K562 (cell line): ENCODE measurements around the gene IREB2. TPM values are rescaled to one million over a fixed set of nuclear protein-coding genes. Genes with fewer than 3 reads are reported as not detected.

Source experiments
- ATAC-seq: fragments of 200-7000 bp; cut with Tn5 transposase; 3 replicates; pipeline ENCODE4 v1.9.1; 2020; ENCODE audit warnings: moderate library complexity
- BruUV-seq: library from RNA; stranded (reverse); fragments of 400-500 nt; replicated peaks from 2 replicates; lab custom pipeline; 2021; lab: Mats Ljungman, UMichigan
- CTCF ChIA-PET: fragments of 300-600 bp; formaldehyde crosslinking; extraction: SDS; loops from one replicate; lab custom pipeline; 2021; ENCODE audit warnings: low intra/inter-chr PET ratio; lab: Yijun Ruan, JAX
- POLR2A ChIA-PET: fragments of 300-600, 350-650 bp; sonication (Branson Sonifier 250); formaldehyde crosslinking; extraction: SDS; loops from one replicate; lab custom pipeline; 2021; ENCODE audit warnings: antibody characterized with exemption, inconsistent platforms; lab: Yijun Ruan, JAX
- DNase-seq, 4 experiments: peaks; one replicate each; pipeline versions ENCODE4 v3.0.0 to v3.0.0-alpha.2; 2011 to 2018; ENCODE audit warnings: low spot score in 3 of 4, mixed read lengths in 3 of 4; ENCODE audit errors: extremely low read depth in 1 of 4
- FAIRE-seq: peaks from 2 replicates; lab custom pipeline; 2011; peaks lifted over from hg19 to GRCh38; lab: Jason Lieb, UNC
- H2AFZ ChIP-seq: 2 replicates; pipeline ENCODE4 v1.6.0; 2011; ENCODE audit warnings: low read depth, low read length, control low read depth, inconsistent platforms
- H3K27ac ChIP-seq: fragments of 200-600 bp; 3 replicates; pipeline ENCODE4 v1.8.0; 2011; ENCODE audit warnings: low read depth, mild to moderate bottlenecking, control low read depth, inconsistent platforms, low read length, moderate library complexity, mixed read lengths; ENCODE audit errors: extremely low read depth
- H3K27me3 ChIP-seq, 2 experiments: fragments of 300-600 bp in 1 of 2; 2 replicates in 1 of 2; 3 replicates in 1 of 2; pipeline versions ENCODE4 v1.6.0 to v1.8.0; 2011; ENCODE audit warnings: inconsistent platforms in 2 of 2, low read length in 2 of 2, mild to moderate bottlenecking in 1 of 2, mixed read lengths in 1 of 2, moderate library complexity in 1 of 2; ENCODE audit not compliant: control insufficient read depth in 2 of 2, insufficient read depth in 2 of 2
- H3K36me3 ChIP-seq: fragments of 300-600 bp; 3 replicates; pipeline ENCODE4 v1.8.0; 2011; ENCODE audit warnings: mild to moderate bottlenecking, low read length, inconsistent platforms; ENCODE audit not compliant: control insufficient read depth, insufficient read depth
- H3K4me1 ChIP-seq, 2 experiments: fragments of 200-600 bp in 1 of 2; replicated peaks in 1 of 2; 2 replicates in 1 of 2; 3 replicates in 1 of 2; pipeline versions ENCODE4 v1.5.1 to v1.8.0; 2011; ENCODE audit warnings: inconsistent platforms in 2 of 2, low read length in 2 of 2, mild to moderate bottlenecking in 1 of 2, mixed read lengths in 1 of 2, moderate library complexity in 1 of 2; ENCODE audit not compliant: control insufficient read depth in 2 of 2, insufficient read depth in 2 of 2
- H3K4me2 ChIP-seq: 2 replicates; pipeline ENCODE4 v1.6.1; 2011; ENCODE audit warnings: low read length, control low read depth, inconsistent platforms, mixed read lengths; ENCODE audit not compliant: insufficient read depth
- H3K4me3 ChIP-seq: fragments of 200-600 bp; sonication (generic), shearing (Covaris generic); 2 replicates; pipeline ENCODE4 v1.5.1; 2016; ENCODE audit warnings: control low read depth, inconsistent platforms
- H3K79me2 ChIP-seq: fragments of 200-600 bp; 3 replicates; pipeline ENCODE4 v1.8.0; 2011; ENCODE audit warnings: low read length, inconsistent platforms; ENCODE audit not compliant: control insufficient read depth, insufficient read depth
- H3K9ac ChIP-seq, 2 experiments: 2 replicates each; pipeline versions ENCODE4 v1.6.0 to v1.6.1; 2011; ENCODE audit warnings: low read depth in 2 of 2, low read length in 2 of 2, control low read depth in 1 of 2, inconsistent platforms in 1 of 2, mild to moderate bottlenecking in 1 of 2, mixed read lengths in 1 of 2; ENCODE audit not compliant: insufficient read depth in 1 of 2
- H3K9me1 ChIP-seq: one replicate; pipeline ENCODE4 v1.6.0; 2011; ENCODE audit warnings: inconsistent platforms, mild to moderate bottlenecking, low read length, moderate library complexity; ENCODE audit not compliant: control insufficient read depth, insufficient read depth
- H3K9me3 ChIP-seq: replicated peaks from 2 replicates; pipeline ENCODE4 v1.5.1; 2011; ENCODE audit warnings: low read depth, low read length, inconsistent platforms; ENCODE audit not compliant: control insufficient read depth, insufficient read depth
- H4K20me1 ChIP-seq: replicated peaks from 2 replicates; pipeline ENCODE4 v1.6.1; 2011; ENCODE audit warnings: low read length, inconsistent platforms, mixed read lengths; ENCODE audit not compliant: control insufficient read depth, insufficient read depth
- ARHGAP35 ChIP-seq: fragments of 450-650 bp; IDR thresholded peaks from 2 replicates; pipeline ENCODE4 v1.6.1; 2018; ENCODE audit not compliant: partially characterized antibody
- BCOR ChIP-seq: fragments of 450-650 bp; IDR thresholded peaks from 2 replicates; pipeline ENCODE4 v1.6.1; 2016
- BRD4 ChIP-seq: fragments of 200-600 bp; sonication (generic); IDR thresholded peaks from 2 replicates; pipeline ENCODE4 v1.6.1; 2017; ENCODE audit warnings: inconsistent platforms
- FOS ChIP-seq: IDR thresholded peaks from 3 replicates; pipeline ENCODE4 v1.6.1; 2011; ENCODE audit not compliant: insufficient read length; ENCODE audit errors: extremely low read depth
- FUS ChIP-seq: fragments of 200-400 bp; formaldehyde crosslinking; optimal IDR thresholded peaks from 2 replicates; pipeline ENCODE3; 2017; ENCODE audit warnings: low read depth, low read length
- KDM1A ChIP-seq, 2 experiments: fragments of 450-650 bp; IDR thresholded peaks; 2 replicates each; pipeline ENCODE4 v1.6.1; 2016; ENCODE audit warnings: mild to moderate bottlenecking in 2 of 2
- MAZ ChIP-seq, 2 experiments: fragments of 450-650 bp in 1 of 2; sonication (generic) in 1 of 2; formaldehyde crosslinking; IDR thresholded peaks in 1 of 2; conservative IDR thresholded peaks in 1 of 2; 2 replicates each; pipeline versions ENCODE4 v1.4.0 to v1.5.0; 2020; ENCODE audit warnings: mild to moderate bottlenecking in 1 of 2, missing genetic modification reagents in 1 of 2
- MXI1 ChIP-seq: IDR thresholded peaks from 2 replicates; pipeline ENCODE4 v1.6.1; 2011; ENCODE audit warnings: low read depth, mild to moderate bottlenecking, improper control_type of control experiment, low read length
- NBN ChIP-seq: fragments of 450-650 bp; IDR thresholded peaks from 2 replicates; pipeline ENCODE4 v1.6.1; 2016; ENCODE audit warnings: low read depth, mild to moderate bottlenecking
- RB1 ChIP-seq: fragments of 450-650 bp; IDR thresholded peaks from 2 replicates; pipeline ENCODE4 v1.6.1; 2017; ENCODE audit warnings: low read depth, mild to moderate bottlenecking
- RBM25 ChIP-seq: fragments of 200-400 bp; formaldehyde crosslinking; IDR thresholded peaks from 2 replicates; pipeline ENCODE4 v1.6.1; 2018; ENCODE audit warnings: low read length, low read depth, moderate library complexity; ENCODE audit not compliant: severe bottlenecking
- SMARCA5 ChIP-seq: fragments of 450-650 bp; IDR thresholded peaks from 2 replicates; pipeline ENCODE4 v1.6.1; 2016
- ZFP36 ChIP-seq: fragments of 150-350 bp; IDR thresholded peaks from 2 replicates; pipeline ENCODE4 v1.6.1; 2018; ENCODE audit warnings: low read length, low read depth; ENCODE audit not compliant: partially characterized antibody
- ZNF324 ChIP-seq: fragments of 250-450 bp; sonication (Bioruptor Pico); IDR thresholded peaks from 2 replicates; pipeline ENCODE4 v1.4.0; 2020; ENCODE audit warnings: mild to moderate bottlenecking
- ZNF431 ChIP-seq: sonication (generic); formaldehyde crosslinking; IDR thresholded peaks from 2 replicates; pipeline ENCODE4 v1.8.0; 2022; ENCODE audit warnings: mild to moderate bottlenecking, missing genetic modification reagents
- WGBS: fragments of 100-300 bp; shearing (Covaris generic); methylation state at CpG from one replicate; pipeline ENCODE4 v1.1.6; 2016; ENCODE audit warnings: low coverage, mixed read lengths; ENCODE audit not compliant: insufficient coverage; ENCODE audit errors: missing lambda C conversion rate; 5-methylcytosine and 5-hydroxymethylcytosine counted together
- in situ Hi-C: fragments of 300-500 bp; cut with MboI; formaldehyde crosslinking; loops from 4 replicates; pipeline ENCODE4 v1.15.0; 2018; ENCODE audit warnings: inconsistent platforms, mixed read lengths
- intact Hi-C: fragments of 100-400 bp; cut with micrococcal nuclease; formaldehyde crosslinking; loops from 2 replicates; pipeline ENCODE4 v1.14.2; 2022
- polyA plus RNA-seq, 8 experiments: library from polyadenylated mRNA; depleted of rRNA in 4 of 8; stranded (reverse) in 5 of 8; unstranded in 3 of 8; fragments of >200 nt; fragmentation: Nextera tagmentation in 2 of 8; fragmentation: Illumina TruSeq in 1 of 8; extraction: Ambion mirVana in 2 of 8; extraction: Trizol in 1 of 8; gene quantifications; 2 replicates each; pipeline versions ENCODE4 v1.2.1 to v1.2.3, GENCODE V29; 2011 to 2014; ENCODE audit warnings: inconsistent platforms in 1 of 8, missing spikeins in 1 of 8
- total RNA-seq, 7 experiments: library from RNA; depleted of rRNA in 6 of 7; stranded (reverse); fragments of >200 nt in 6 of 7; fragmentation: Illumina TruSeq in 2 of 7; extraction: Trizol in 2 of 7; gene quantifications; 2 replicates each; pipeline versions ENCODE4 v1.2.1 to v1.2.3, GENCODE V29; 2011 to 2021; ENCODE audit warnings: low replicate concordance in 1 of 7
- TF ChIP-seq, protein P1 (sequence below): fragments of 250-450 bp; sonication (Bioruptor Pico); IDR thresholded peaks from 2 replicates; pipeline ENCODE4 v1.8.0; 2022; ENCODE audit warnings: moderate library complexity, mild to moderate bottlenecking, inconsistent platforms
- TF ChIP-seq, protein P2 (sequence below): sonication (generic); formaldehyde crosslinking; IDR thresholded peaks from 2 replicates; pipeline ENCODE4 v1.8.0; 2023; ENCODE audit warnings: mild to moderate bottlenecking, missing genetic modification reagents
- TF ChIP-seq, protein P3 (sequence below): sonication (generic); formaldehyde crosslinking; IDR thresholded peaks from 2 replicates; pipeline ENCODE4 v1.9.0; 2022; ENCODE audit warnings: mild to moderate bottlenecking, missing genetic modification reagents

The IREB2 gene
- total and polyA plus RNA-seq, 9 of the 15 experiments (the other 6 are each of a cell fraction or from before 2014, with no cell fraction given) = 16.8 to 61.7 (median 34.0) TPM

DNA sequence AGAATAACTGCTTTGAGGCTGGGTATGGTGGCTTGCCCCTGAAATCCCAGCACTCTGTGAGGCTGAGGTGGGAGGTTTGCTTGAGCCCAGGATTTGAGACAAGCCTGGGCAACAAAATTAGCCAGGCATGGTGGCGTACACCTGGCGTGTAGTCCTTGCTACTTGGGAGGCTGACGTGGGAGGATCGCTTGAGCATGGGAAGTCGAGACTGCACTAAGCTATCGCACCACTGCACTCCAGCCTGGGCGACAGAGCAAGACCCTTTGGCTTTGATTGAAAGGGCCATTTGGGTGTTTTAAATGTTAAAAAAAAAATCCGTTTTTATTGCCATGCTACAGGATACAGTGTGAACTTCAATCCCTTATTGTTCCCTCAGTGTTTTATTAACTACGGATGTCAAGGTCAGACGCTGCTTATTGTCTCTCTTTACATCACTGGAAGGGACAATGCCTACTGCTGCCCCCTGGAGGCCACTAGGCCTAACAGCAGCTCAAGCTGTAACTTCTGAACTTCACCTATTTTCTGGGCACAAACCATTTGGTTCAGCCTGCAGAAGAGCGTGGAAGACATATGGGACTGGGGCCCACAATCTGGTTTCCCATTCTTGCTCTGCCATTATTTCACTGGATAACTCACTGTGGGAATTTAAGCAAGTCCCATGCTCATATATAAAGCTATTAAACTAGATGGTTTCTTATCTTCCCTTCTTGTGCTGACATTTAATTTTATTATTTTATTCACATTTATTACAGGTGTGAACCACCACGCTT, 15.3 kb upstream of the IREB2 start (continued):
- TF ChIP-seq RB1 (0 out of 2 replicates have a peak, but pooled peaks have one; percentile 15), ZNF431 (CRISPR knock-in tag) (no peak), FOS (no peak), NBN (no peak), MXI1 (no peak), BRD4 (no peak), MAZ (CRISPR knock-in tag; conservative IDR thresholded peaks at IDR 0.05 in 1 of 2, IDR thresholded peaks at IDR 0.05 in 1 of 2) (no peak), ARHGAP35 (no peak)
- TF ChIP-seq, protein P1, sequence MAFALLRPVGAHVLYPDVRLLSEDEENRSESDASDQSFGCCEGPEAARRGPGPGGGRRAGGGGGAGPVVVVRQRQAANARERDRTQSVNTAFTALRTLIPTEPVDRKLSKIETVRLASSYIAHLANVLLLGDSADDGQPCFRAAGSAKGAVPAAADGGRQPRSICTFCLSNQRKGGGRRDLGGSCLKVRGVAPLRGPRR = no peak

DNA sequence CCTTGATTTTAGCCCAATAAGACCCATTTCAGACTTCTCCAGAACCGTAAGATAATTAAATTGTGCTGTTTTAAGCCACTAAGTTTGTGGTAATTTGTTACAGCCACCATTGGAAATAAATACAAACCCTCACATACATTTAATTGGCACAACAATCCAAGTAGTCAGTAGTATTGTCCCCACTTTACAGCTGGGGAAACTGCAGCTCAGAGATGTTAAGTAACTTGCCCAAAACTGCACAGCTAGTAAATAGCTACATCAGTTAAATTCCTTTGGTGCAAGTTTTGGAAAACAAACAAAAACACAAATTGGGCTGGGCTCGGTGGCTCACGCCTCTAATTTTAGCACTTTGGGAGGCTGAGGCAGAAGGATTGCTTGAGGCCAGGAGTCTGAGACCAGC, 13.3 kb upstream of the IREB2 start:
- H3K9me3 ChIP-seq = no peaks in the 10 kb centered on the region
- DNase-seq = no peak
- POLR2A ChIA-PET = interaction anchor here (0.8 to 2.4 kb wide), 2 partner anchors 13 to 64 kb away, joined by 3 to 16 read pairs; partner anchors contain the start of gene IREB2
- H3K9me1 ChIP-seq = no peaks in the 10 kb centered on the region
- intact Hi-C loops (no loop called here), in situ Hi-C loops (no loop called here)
- H3K4me2 ChIP-seq = no peak overlapping the region
- ATAC-seq = no peak
- H3K27ac ChIP-seq = no peak overlapping the region
- no peaks in the 10 kb centered on the region for H3K79me2 ChIP-seq
- no TSS peak for BruUV-seq
- 51% methylated on average over 3 of the region's 3 CpGs for whole genome bisulfite sequencing
- no peaks in the 10 kb centered on the region; a peak in 3 of 5 replicates for H3K4me1 ChIP-seq
- CTCF ChIA-PET = interaction anchor here (0.6 kb wide), 1 partner anchor 20 kb away, joined by 3 read pairs; no protein-coding TSS in a partner anchor
- H3K4me3 ChIP-seq = no peak overlapping the region
- H3K36me3 ChIP-seq = no peaks in the 10 kb centered on the region
- FAIRE-seq = no peak
- H2AFZ ChIP-seq = 0 out of 2 replicates have a peak overlapping the region, but pooled peaks have one; percentile 56
- H4K20me1 ChIP-seq = no peaks in the 10 kb centered on the region; the same call in 1 of the 2 replicates
- no peaks in the 10 kb centered on the region for H3K27me3 ChIP-seq
- no peak overlapping the region for H3K9ac ChIP-seq
- TF ChIP-seq FUS (no peak), BCOR (0 out of 2 replicates have a peak, but pooled peaks have one; percentile 18), RBM25 (peak; percentile 62), ZFP36 (peak; percentile 54), KDM1A (IDR thresholded peaks at IDR 0.05) (0 out of 4 replicates have a peak, but pooled peaks of 1 of the 2 experiments have one; percentile 14), ZNF324 (CRISPR knock-in tag) (no peak), SMARCA5 (peak; percentile 29; the same call in 1 of the 2 replicates)
- TF ChIP-seq, protein P2, sequence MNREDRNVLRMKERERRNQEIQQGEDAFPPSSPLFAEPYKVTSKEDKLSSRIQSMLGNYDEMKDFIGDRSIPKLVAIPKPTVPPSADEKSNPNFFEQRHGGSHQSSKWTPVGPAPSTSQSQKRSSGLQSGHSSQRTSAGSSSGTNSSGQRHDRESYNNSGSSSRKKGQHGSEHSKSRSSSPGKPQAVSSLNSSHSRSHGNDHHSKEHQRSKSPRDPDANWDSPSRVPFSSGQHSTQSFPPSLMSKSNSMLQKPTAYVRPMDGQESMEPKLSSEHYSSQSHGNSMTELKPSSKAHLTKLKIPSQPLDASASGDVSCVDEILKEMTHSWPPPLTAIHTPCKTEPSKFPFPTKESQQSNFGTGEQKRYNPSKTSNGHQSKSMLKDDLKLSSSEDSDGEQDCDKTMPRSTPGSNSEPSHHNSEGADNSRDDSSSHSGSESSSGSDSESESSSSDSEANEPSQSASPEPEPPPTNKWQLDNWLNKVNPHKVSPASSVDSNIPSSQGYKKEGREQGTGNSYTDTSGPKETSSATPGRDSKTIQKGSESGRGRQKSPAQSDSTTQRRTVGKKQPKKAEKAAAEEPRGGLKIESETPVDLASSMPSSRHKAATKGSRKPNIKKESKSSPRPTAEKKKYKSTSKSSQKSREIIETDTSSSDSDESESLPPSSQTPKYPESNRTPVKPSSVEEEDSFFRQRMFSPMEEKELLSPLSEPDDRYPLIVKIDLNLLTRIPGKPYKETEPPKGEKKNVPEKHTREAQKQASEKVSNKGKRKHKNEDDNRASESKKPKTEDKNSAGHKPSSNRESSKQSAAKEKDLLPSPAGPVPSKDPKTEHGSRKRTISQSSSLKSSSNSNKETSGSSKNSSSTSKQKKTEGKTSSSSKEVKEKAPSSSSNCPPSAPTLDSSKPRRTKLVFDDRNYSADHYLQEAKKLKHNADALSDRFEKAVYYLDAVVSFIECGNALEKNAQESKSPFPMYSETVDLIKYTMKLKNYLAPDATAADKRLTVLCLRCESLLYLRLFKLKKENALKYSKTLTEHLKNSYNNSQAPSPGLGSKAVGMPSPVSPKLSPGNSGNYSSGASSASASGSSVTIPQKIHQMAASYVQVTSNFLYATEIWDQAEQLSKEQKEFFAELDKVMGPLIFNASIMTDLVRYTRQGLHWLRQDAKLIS (CRISPR knock-in tag) = no peak
- TF ChIP-seq, protein P3, sequence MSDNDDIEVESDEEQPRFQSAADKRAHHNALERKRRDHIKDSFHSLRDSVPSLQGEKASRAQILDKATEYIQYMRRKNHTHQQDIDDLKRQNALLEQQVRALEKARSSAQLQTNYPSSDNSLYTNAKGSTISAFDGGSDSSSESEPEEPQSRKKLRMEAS = no peak
